Measurements from ENCODE around the gene SDHAF2. TPM values are rescaled to one million over a fixed set of nuclear protein-coding genes. Genes with fewer than 3 reads are reported as not detected.

The SDHAF2 gene
- polyA plus RNA-seq, 1 of the 3 experiments (the other 2 are of a cell fraction): 81.7 TPM

GRCh38 chr11:61406067-61406466 lies 23.9 kb upstream of the SDHAF2 start (continued):
- TF ChIP-seq RXRA (IDR thresholded peaks at IDR 0.05; ENCODE audit: borderline replicate concordance, low read depth) (no peak), RAD21 (IDR thresholded peaks at IDR 0.05; ENCODE audit: low read length) (no peak), GATA2 (CRISPR knock-in tag; IDR thresholded peaks at IDR 0.05) (no peak), SMC3 (IDR thresholded peaks at IDR 0.05; ENCODE audit: low read depth, low read length) (no peak), CTCF (IDR thresholded peaks at IDR 0.05) (no peak), FOXJ3 (CRISPR knock-in tag; IDR thresholded peaks at IDR 0.05) (no peak), RFX5 (IDR thresholded peaks at IDR 0.05; ENCODE audit: low read length) (no peak), TAF1 (IDR thresholded peaks at IDR 0.05; ENCODE audit: borderline replicate concordance, low read depth, low read length) (no peak)
- TF ChIP-seq, protein P1, sequence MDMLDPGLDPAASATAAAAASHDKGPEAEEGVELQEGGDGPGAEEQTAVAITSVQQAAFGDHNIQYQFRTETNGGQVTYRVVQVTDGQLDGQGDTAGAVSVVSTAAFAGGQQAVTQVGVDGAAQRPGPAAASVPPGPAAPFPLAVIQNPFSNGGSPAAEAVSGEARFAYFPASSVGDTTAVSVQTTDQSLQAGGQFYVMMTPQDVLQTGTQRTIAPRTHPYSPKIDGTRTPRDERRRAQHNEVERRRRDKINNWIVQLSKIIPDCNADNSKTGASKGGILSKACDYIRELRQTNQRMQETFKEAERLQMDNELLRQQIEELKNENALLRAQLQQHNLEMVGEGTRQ (IDR thresholded peaks at IDR 0.05; ENCODE audit: borderline replicate concordance, low read depth, low read length): no peak

DNA sequence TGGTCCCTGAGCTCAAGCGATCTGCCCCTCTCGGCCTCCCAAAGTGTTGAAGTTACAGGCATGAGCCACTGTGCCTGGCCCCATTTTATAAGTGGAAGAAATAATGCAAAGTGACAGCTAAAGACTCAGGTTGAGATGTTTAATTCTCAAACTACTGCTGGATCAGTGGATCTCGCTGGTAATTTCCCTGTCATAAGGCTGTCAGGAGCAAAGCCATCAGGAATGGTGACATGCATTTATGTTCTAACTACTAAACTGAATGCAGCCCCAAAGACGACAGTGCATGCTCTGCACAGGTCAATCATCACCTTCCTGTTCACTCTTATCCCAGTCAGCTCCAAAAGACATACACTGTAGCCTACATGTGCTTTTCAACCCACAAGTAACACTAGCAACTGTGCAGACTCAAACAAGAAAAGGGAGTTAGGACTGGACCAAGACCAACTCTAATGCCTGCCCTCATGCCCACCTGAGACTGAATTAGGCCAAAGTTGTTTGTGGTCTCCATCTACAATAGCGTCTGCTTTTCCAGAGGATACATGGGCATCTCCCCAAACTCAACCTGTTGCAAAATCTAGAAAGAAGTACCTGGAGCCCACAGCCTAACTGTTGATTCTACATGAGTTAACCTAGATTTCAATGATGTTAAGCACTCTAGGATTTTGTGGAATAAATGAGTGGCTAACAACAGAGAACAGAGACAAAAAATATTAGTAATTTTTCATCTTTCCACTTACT lies 22.8 kb upstream of the SDHAF2 start:
- H4K20me1 ChIP-seq (ENCODE audit: insufficient read depth): 0 out of 2 replicates have a peak, but pooled peaks cover 6% of the 10 kb centered on the region
- no peak for DNase-seq
- no peaks in the 10 kb centered on the region for H3K9me2 ChIP-seq
- no peak overlapping the region for H3K27ac ChIP-seq (ENCODE audit: low read depth in 2 of 2, low read length in 1 of 2)
- no peak overlapping the region for H3K4me2 ChIP-seq
- H3K27me3 ChIP-seq (ENCODE audit: insufficient read depth): no peaks in the 10 kb centered on the region
- peaks cover 81 to 84% of the 10 kb centered on the region in 2 experiments for H3K36me3 ChIP-seq (replicated peaks in 1 of 2; ENCODE audit: control insufficient read depth in 1 of 2, insufficient read depth in 2 of 2, low read length in 1 of 2)
- no peak overlapping the region for H2AFZ ChIP-seq (ENCODE audit: low read depth)
- ChIA-PET CTCF (interaction anchor here (1.0 to 1.9 kb wide), 3 partner anchors 21 to 28 kb away, joined by 3 to 6 read pairs (median 4); no protein-coding TSS in a partner anchor), POLR2A (no interaction called here)
- TF ChIP-seq POLR2AphosphoS5 (IDR thresholded peaks at IDR 0.05; ENCODE audit: low read depth, low read length): no peak
- TF ChIP-seq TEAD4 (IDR thresholded peaks at IDR 0.05; ENCODE audit: borderline replicate concordance, insufficient read depth): no peak
- TF ChIP-seq TAF1 (IDR thresholded peaks at IDR 0.05; ENCODE audit: borderline replicate concordance, low read depth, low read length): no peak
- TF ChIP-seq EP300 (IDR thresholded peaks at IDR 0.05; ENCODE audit: borderline replicate concordance in 1 of 2, low read depth in 1 of 2, low read length in 1 of 2): no peak
- TF ChIP-seq RAD21 (IDR thresholded peaks at IDR 0.05; ENCODE audit: low read length): no peak
- no peaks in the 10 kb centered on the region for H3K4me1 ChIP-seq (ENCODE audit: control insufficient read depth in 1 of 2, insufficient read depth in 2 of 2, low read depth in 1 of 2, low read length in 1 of 2)
- no peak overlapping the region for H3K4me3 ChIP-seq (ENCODE audit: low read depth in 2 of 2, low read length in 1 of 2)
- whole genome bisulfite sequencing (ENCODE audit: low lambda C conversion rate): 94% methylated on average over 5 of the region's 5 CpGs
- H3K79me2 ChIP-seq (ENCODE audit: insufficient read depth): peaks cover 18% of the 10 kb centered on the region; the same call in 1 of the 2 replicates
- no peaks in the 10 kb centered on the region for H3K9me3 ChIP-seq
- peaks cover 10% of the 10 kb centered on the region for H3F3A ChIP-seq (replicated peaks; ENCODE audit: insufficient read depth)
- H3K9ac ChIP-seq: no peak overlapping the region
